Thoracic aorta (tissue), 2 donors: ENCODE results near the gene RTCB. TPM values are rescaled to one million over a fixed set of nuclear protein-coding genes. Genes with fewer than 3 reads are reported as not detected.

Experiments
- ATAC-seq: fragments of 150-250 bp; one replicate; pipeline ENCODE4 v1.8.0; 2017; ENCODE audit warnings: low read depth; ENCODE audit not compliant: insufficient number of reproducible peaks, low FRiP score
- DNase-seq: peaks from one replicate; pipeline ENCODE4 v3.0.0-alpha.2; 2020; ENCODE audit warnings: low spot score
- H3K27ac ChIP-seq, 2 donors: fragments of 200-600 bp; sonication (generic); 1 replicate in 1 of 2; 2 replicates in 1 of 2; pipeline ENCODE4 v1.5.1; 2016; ENCODE audit warnings: mild to moderate bottlenecking in 2 of 2, moderate library complexity in 2 of 2
- H3K27me3 ChIP-seq: fragments of 200-600 bp; sonication (generic); replicated peaks from 2 replicates; pipeline ENCODE4 v1.6.0; 2016; ENCODE audit warnings: mild to moderate bottlenecking; ENCODE audit not compliant: insufficient read depth
- H3K36me3 ChIP-seq: fragments of 200-600 bp; sonication (generic); one replicate; pipeline ENCODE4 v1.5.1; 2016
- H3K4me1 ChIP-seq, 2 donors: fragments of 200-600 bp; sonication (generic); 1 replicate in 1 of 2; 2 replicates in 1 of 2; pipeline versions ENCODE4 v1.5.1 to v1.6.0; 2016; ENCODE audit warnings: low read depth in 2 of 2, mild to moderate bottlenecking in 1 of 2; ENCODE audit not compliant: control insufficient read depth in 1 of 2
- H3K4me3 ChIP-seq: fragments of 200-600 bp; sonication (generic); 2 replicates; pipeline ENCODE4 v1.5.1; 2016; ENCODE audit warnings: mild to moderate bottlenecking
- H3K9me3 ChIP-seq: fragments of 200-600 bp; sonication (generic); 2 replicates; pipeline ENCODE4 v1.5.1; 2016
- CTCF ChIP-seq: fragments of 200-600 bp; sonication (generic); IDR thresholded peaks from one replicate; pipeline ENCODE4 v1.5.1; 2019; ENCODE audit warnings: antibody characterized with exemption
- total RNA-seq, 2 donors: library from RNA; depleted of rRNA; stranded (reverse); fragments of >200 nt; gene quantifications; one replicate each; pipeline versions ENCODE4 v1.1.0 to v1.2.3, GENCODE V29; 2016

RTCB gene
- total RNA-seq, 2 donors from 2014 or later, result 55.4 to 99.5 TPM

- peaks cover 46% of the 10 kb centered on the region for H3K36me3 ChIP-seq
- no peaks in the 10 kb centered on the region for H3K27me3 ChIP-seq
- no peak overlapping the region for H3K27ac ChIP-seq
- DNase-seq (no peak), ATAC-seq (no peak)
- H3K4me1 ChIP-seq, result no peaks in the 10 kb centered on the region
- no peak overlapping the region for H3K4me3 ChIP-seq
- no peak for TF ChIP-seq CTCF
- H3K9me3 ChIP-seq, result no peaks in the 10 kb centered on the region
Observed at GRCh38 chr22:32401486-32401885, 10.6 kb downstream of the RTCB start.

GRCh38 chr22:32396746-32397145, 15.3 kb downstream of the RTCB start:
- no peaks in the 10 kb centered on the region for H3K9me3 ChIP-seq
- no peaks in the 10 kb centered on the region for H3K27me3 ChIP-seq
- H3K4me1 ChIP-seq, result no peaks in the 10 kb centered on the region
- H3K4me3 ChIP-seq, result no peak overlapping the region
- H3K36me3 ChIP-seq, result peaks cover 69% of the 10 kb centered on the region
- no peak for TF ChIP-seq CTCF
- no peak overlapping the region for H3K27ac ChIP-seq
- DNase-seq, result no peak
- ATAC-seq, result no peak

GRCh38 chr22:32396255-32396654, 15.8 kb downstream of the RTCB start:
- no peak for DNase-seq
- Histone ChIP-seq H3K9me3 (no peaks in the 10 kb centered on the region), H3K4me3 (no peak overlapping the region), H3K27ac (no peak overlapping the region), H3K4me1 (no peaks in the 10 kb centered on the region), H3K36me3 (peaks cover 65% of the 10 kb centered on the region), H3K27me3 (no peaks in the 10 kb centered on the region)
- no peak for TF ChIP-seq CTCF
- ATAC-seq, result no peak

GRCh38 chr22:32395107-32395506, 16.9 kb downstream of the RTCB start:
- Histone ChIP-seq H3K27me3 (no peaks in the 10 kb centered on the region), H3K36me3 (peaks cover 74% of the 10 kb centered on the region), H3K4me1 (no peaks in the 10 kb centered on the region), H3K27ac (no peak overlapping the region), H3K9me3 (no peaks in the 10 kb centered on the region), H3K4me3 (no peak overlapping the region)
- ATAC-seq (no peak), DNase-seq (no peak)
- TF ChIP-seq CTCF, result no peak

GRCh38 chr22:32389685-32390084, 22.4 kb downstream of the RTCB start:
- no peaks in the 10 kb centered on the region for H3K9me3 ChIP-seq
- ATAC-seq, result no peak
- H3K4me1 ChIP-seq, result no peaks in the 10 kb centered on the region
- no peaks in the 10 kb centered on the region for H3K27me3 ChIP-seq
- no peak overlapping the region for H3K27ac ChIP-seq
- no peak for DNase-seq
- no peak for TF ChIP-seq CTCF
- H3K4me3 ChIP-seq, result no peak overlapping the region
- H3K36me3 ChIP-seq, result peaks cover 59% of the 10 kb centered on the region
